DND-41 (cell line): ENCODE measurements around the gene PURA.

ENCODE experiments used
- ATAC-seq: fragments of 200-7000 bp; cut with Tn5 transposase; 3 replicates; pipeline ENCODE4 v1.9.1; 2021; ENCODE audit warnings: low read depth; ENCODE audit not compliant: insufficient read depth
- DNase-seq: peaks from one replicate; pipeline ENCODE4 v3.0.0-alpha.2; 2020
- H2AFZ ChIP-seq: 2 replicates; pipeline ENCODE4 v1.6.0; 2012; ENCODE audit warnings: low read depth, low read length
- H3K27ac ChIP-seq: 2 replicates; pipeline ENCODE4 v1.5.1; 2012; ENCODE audit warnings: low read length, inconsistent platforms
- H3K27me3 ChIP-seq: fragments of 200-600 bp; sonication (generic); 2 replicates; pipeline ENCODE4 v1.6.0; 2012; ENCODE audit warnings: low read length, mild to moderate bottlenecking, inconsistent platforms; ENCODE audit not compliant: insufficient read depth, poor library complexity
- H3K36me3 ChIP-seq: 2 replicates; pipeline ENCODE4 v1.5.1; 2012; ENCODE audit warnings: low read length, inconsistent platforms; ENCODE audit not compliant: insufficient read depth
- H3K4me1 ChIP-seq: 2 replicates; pipeline ENCODE4 v1.5.1; 2012; ENCODE audit warnings: mild to moderate bottlenecking, low read length; ENCODE audit not compliant: insufficient read depth
- H3K4me2 ChIP-seq: 2 replicates; pipeline ENCODE4 v1.6.0; 2012; ENCODE audit warnings: mild to moderate bottlenecking, moderate library complexity, low read length, inconsistent platforms; ENCODE audit not compliant: insufficient read depth
- H3K4me3 ChIP-seq, 2 experiments: fragments of 200-600 bp in 1 of 2; shearing (Covaris generic) in 1 of 2; 2 replicates each; pipeline ENCODE4 v1.5.1; 2012 to 2016; ENCODE audit warnings: inconsistent platforms in 2 of 2, low read length in 2 of 2, mild to moderate bottlenecking in 2 of 2, low read depth in 1 of 2, moderate library complexity in 1 of 2
- H3K79me2 ChIP-seq: 2 replicates; pipeline ENCODE4 v1.6.0; 2012; ENCODE audit warnings: low read length, inconsistent platforms; ENCODE audit not compliant: insufficient read depth
- H3K9ac ChIP-seq: 2 replicates; pipeline ENCODE4 v1.6.0; 2012; ENCODE audit warnings: low read depth, mild to moderate bottlenecking, inconsistent platforms, low read length, moderate library complexity
- H3K9me3 ChIP-seq: 2 replicates; pipeline ENCODE4 v1.5.1; 2012; ENCODE audit warnings: low read length, moderate library complexity, mild to moderate bottlenecking, inconsistent platforms; ENCODE audit not compliant: insufficient read depth, severe bottlenecking
- H4K20me1 ChIP-seq: 2 replicates; pipeline ENCODE4 v1.6.0; 2012; ENCODE audit warnings: low read length; ENCODE audit not compliant: insufficient read depth
- CTCF ChIP-seq: IDR thresholded peaks from 2 replicates; pipeline ENCODE4 v1.5.1; 2012; ENCODE audit warnings: borderline replicate concordance, low read length, moderate library complexity, mild to moderate bottlenecking; ENCODE audit not compliant: poor library complexity, severe bottlenecking; ENCODE audit errors: extremely low read depth
- EZH2 ChIP-seq: IDR thresholded peaks from 3 replicates; pipeline ENCODE4 v1.6.1; 2012; ENCODE audit warnings: borderline replicate concordance, low read depth, mild to moderate bottlenecking, moderate library complexity, low read length, inconsistent platforms; ENCODE audit not compliant: severe bottlenecking

PURA gene

GRCh38 chr5:140162781-140163180 is 48.9 kb downstream of the PURA start:
- Histone ChIP-seq H3K9ac (no peak overlapping the region), H3K27me3 (no peaks in the 10 kb centered on the region), H3K4me1 (no peaks in the 10 kb centered on the region), H3K27ac (no peak overlapping the region), H3K36me3 (no peaks in the 10 kb centered on the region), H3K4me3 (no peak overlapping the region), H2AFZ (no peak overlapping the region), H3K9me3 (no peaks in the 10 kb centered on the region), H4K20me1 (peaks cover 5% of the 10 kb centered on the region; the same call in 1 of the 2 replicates), H3K4me2 (no peak overlapping the region), H3K79me2 (no peaks in the 10 kb centered on the region)
- no peak for DNase-seq
- TF ChIP-seq CTCF (no peak), EZH2 (no peak)
- no peak for ATAC-seq

DNA sequence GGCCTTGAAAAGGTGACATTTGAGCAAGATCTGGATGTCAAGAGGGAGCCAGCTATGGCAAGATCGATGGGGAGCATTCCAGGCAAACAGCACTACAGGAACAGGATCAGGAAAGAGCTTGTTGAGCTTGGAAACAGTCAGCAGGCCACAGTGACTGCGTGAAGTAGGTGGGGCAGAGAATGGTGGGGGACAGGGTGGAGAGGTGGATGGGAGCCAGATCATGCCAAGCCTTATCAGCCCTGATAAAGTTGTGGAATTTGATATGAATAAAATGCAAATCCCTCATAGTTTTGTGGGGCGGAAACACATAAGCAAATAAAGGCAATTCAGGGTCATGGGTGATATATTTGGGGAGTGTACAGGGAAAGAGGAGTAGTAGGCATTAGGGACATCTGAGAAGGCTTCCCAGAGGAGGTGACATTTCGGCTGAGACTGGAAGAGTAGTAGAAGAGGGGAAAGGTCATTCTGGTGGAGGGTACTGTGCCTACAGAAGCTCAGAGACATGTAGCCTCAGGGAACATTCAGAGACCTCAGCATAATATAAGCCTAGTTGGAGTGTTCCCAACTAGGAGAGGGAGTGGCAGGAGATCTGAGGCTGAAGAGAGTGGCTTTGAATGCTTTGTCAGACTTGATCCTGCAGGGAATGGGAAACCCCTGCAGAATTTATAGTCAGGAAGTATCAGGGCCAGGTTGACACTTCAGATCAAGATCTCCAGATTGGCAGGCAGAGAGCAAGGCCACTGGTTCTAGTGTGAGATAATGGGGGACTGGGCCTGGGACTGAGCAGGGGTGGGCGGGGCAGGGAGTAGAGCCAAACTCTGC is 51.4 kb downstream of the PURA start:
- DNase-seq (no peak), ATAC-seq (no peak)
- Histone ChIP-seq H3K36me3 (no peaks in the 10 kb centered on the region), H3K9ac (no peak overlapping the region), H3K4me1 (no peaks in the 10 kb centered on the region), H3K4me3 (no peak overlapping the region), H3K9me3 (no peaks in the 10 kb centered on the region), H3K27me3 (no peaks in the 10 kb centered on the region), H4K20me1 (no peaks in the 10 kb centered on the region), H3K4me2 (no peak overlapping the region), H3K27ac (no peak overlapping the region), H3K79me2 (no peaks in the 10 kb centered on the region), H2AFZ (no peak overlapping the region)
- no peak for TF ChIP-seq EZH2
- no peak for TF ChIP-seq CTCF

DNA sequence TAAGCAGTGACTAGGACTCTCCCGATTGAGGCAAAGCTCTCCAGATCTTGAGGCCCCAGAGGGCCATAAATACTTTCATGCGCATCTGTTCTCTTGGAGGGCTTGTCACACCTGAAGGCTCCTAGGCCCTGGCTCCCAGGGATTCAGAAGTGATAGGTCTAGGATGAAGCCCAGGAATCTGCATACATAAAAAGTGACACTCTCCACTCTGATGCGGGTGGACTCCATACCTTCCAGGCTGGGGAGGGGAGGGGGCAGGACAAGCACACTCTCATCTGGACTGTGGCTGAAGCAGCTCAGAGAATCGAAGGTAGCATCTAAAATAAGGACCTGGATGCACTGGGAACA is 52.0 kb downstream of the PURA start:
- Histone ChIP-seq H4K20me1 (no peaks in the 10 kb centered on the region), H3K9ac (no peak overlapping the region), H3K9me3 (no peaks in the 10 kb centered on the region), H3K36me3 (no peaks in the 10 kb centered on the region), H3K27me3 (no peaks in the 10 kb centered on the region), H2AFZ (no peak overlapping the region), H3K4me2 (no peak overlapping the region), H3K27ac (no peak overlapping the region), H3K4me1 (no peaks in the 10 kb centered on the region), H3K4me3 (no peak overlapping the region), H3K79me2 (no peaks in the 10 kb centered on the region)
- TF ChIP-seq CTCF (no peak), EZH2 (no peak)
- DNase-seq (no peak), ATAC-seq (no peak)
